ENCODE results near the gene HDAC9. TPM values are rescaled to one million over a fixed set of nuclear protein-coding genes. Genes with fewer than 3 reads are reported as not detected.

Gene HDAC9
- total RNA-seq, 2 donors from 2014 or later = 4.9 to 12.9 TPM

GRCh38 chr7:18792871-18793595 lies 297.5 kb downstream of the HDAC9 start:
- WGBS, 2 donors = 51 to 61% methylated on average over 13 of the region's 13 CpGs
- H3K27me3 ChIP-seq = no peaks in the 10 kb centered on the region
- ATAC-seq = no peak
- no peak overlapping the region for H3K4me3 ChIP-seq
- no peaks in the 10 kb centered on the region for H3K9me3 ChIP-seq
- TF ChIP-seq POLR2A (IDR thresholded peaks at IDR 0.05) = no peak
- TF ChIP-seq, protein P1, sequence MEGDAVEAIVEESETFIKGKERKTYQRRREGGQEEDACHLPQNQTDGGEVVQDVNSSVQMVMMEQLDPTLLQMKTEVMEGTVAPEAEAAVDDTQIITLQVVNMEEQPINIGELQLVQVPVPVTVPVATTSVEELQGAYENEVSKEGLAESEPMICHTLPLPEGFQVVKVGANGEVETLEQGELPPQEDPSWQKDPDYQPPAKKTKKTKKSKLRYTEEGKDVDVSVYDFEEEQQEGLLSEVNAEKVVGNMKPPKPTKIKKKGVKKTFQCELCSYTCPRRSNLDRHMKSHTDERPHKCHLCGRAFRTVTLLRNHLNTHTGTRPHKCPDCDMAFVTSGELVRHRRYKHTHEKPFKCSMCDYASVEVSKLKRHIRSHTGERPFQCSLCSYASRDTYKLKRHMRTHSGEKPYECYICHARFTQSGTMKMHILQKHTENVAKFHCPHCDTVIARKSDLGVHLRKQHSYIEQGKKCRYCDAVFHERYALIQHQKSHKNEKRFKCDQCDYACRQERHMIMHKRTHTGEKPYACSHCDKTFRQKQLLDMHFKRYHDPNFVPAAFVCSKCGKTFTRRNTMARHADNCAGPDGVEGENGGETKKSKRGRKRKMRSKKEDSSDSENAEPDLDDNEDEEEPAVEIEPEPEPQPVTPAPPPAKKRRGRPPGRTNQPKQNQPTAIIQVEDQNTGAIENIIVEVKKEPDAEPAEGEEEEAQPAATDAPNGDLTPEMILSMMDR (IDR thresholded peaks at IDR 0.05) = no peak
- no peak overlapping the region for H3K27ac ChIP-seq
- DNase-seq = no peak
- no peaks in the 10 kb centered on the region for H3K36me3 ChIP-seq (replicated peaks in 1 of 2; ENCODE audit: insufficient read depth in 1 of 2, low read depth in 2 of 2)
- H3K4me1 ChIP-seq = no peaks in the 10 kb centered on the region
- intact Hi-C loops (cut with DNase I) = no loop called here

DNA sequence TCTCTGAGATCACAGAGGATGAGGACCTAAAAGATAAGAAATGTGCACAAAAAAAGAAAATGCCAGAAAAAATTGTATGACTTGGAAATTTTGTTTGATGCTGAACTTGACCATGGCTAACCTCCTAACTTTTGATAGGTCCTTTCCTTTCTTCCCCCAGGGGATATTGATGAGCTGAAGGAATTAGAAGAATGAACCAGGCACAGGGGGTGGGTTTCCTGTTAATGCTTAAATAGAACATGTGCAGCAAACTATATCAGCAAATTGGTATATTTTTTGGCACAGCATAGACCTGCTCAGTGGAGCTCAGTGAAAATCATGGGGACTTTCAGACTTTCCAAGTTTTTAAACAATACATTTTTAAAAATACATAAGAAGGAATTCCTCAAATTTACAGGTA lies 300.7 kb downstream of the HDAC9 start:
- TF ChIP-seq POLR2A (IDR thresholded peaks at IDR 0.05) = no peak
- TF ChIP-seq, protein P1 (IDR thresholded peaks at IDR 0.05) = no peak
- Histone ChIP-seq H3K4me3 (no peak overlapping the region), H3K27ac (no peak overlapping the region), H3K27me3 (no peaks in the 10 kb centered on the region), H3K4me1 (no peaks in the 10 kb centered on the region), H3K36me3 (replicated peaks in 1 of 2; ENCODE audit: insufficient read depth in 1 of 2, low read depth in 2 of 2) (no peaks in the 10 kb centered on the region), H3K9me3 (no peaks in the 10 kb centered on the region)
- intact Hi-C loops (cut with DNase I) = no loop called here
- DNase-seq = no peak
- ATAC-seq = no peak

DNA sequence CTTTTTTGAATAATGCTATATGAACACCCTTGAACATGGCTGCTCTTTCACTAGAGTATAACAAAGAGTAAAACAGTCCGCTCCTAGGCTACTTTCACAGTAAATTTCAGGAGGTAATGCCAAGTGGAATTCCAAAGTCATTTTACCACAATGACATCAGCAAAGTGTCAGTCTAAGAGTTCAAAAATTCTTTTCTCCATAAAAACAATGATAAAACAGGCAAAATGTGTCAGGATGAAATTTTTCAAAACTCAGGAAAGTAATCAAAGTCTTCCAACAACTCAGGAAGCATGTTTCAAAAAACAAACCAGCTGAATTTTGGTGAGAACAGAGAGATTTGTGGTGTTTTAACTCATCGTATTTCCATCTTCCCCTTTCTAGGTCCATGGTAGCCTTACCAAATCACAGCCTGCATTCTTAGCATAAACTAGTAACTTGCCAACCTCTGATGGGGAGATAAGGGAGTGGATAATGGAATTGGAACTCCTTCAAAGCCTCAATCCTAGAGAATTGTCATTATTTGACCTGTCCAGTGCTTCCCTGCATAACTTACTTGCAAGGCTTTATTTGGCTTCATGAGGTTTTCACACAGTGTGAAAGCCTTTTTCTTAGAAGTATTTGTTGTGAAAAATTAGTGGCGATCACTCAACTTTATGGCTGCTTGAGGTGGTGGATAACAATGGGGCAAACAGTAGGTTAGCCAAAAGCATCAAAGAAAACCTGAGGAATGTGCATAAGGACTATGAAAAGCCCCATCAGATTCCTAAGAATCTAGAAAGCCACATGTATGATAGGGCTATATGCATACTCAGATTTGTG lies 302.7 kb downstream of the HDAC9 start:
- TF ChIP-seq, protein P1 (IDR thresholded peaks at IDR 0.05) = no peak
- TF ChIP-seq POLR2A (IDR thresholded peaks at IDR 0.05) = no peak
- intact Hi-C loops (cut with DNase I) = no loop called here
- H3K27ac ChIP-seq = no peak overlapping the region
- no peaks in the 10 kb centered on the region for H3K4me1 ChIP-seq
- WGBS, 2 donors = 65 to 76% methylated on average over 3 of the region's 3 CpGs
- DNase-seq (no peak), ATAC-seq (no peak)
- H3K9me3 ChIP-seq = no peaks in the 10 kb centered on the region
- no peak overlapping the region for H3K4me3 ChIP-seq
- no peaks in the 10 kb centered on the region for H3K27me3 ChIP-seq
- H3K36me3 ChIP-seq (replicated peaks in 1 of 2; ENCODE audit: insufficient read depth in 1 of 2, low read depth in 2 of 2) = no peaks in the 10 kb centered on the region

DNA sequence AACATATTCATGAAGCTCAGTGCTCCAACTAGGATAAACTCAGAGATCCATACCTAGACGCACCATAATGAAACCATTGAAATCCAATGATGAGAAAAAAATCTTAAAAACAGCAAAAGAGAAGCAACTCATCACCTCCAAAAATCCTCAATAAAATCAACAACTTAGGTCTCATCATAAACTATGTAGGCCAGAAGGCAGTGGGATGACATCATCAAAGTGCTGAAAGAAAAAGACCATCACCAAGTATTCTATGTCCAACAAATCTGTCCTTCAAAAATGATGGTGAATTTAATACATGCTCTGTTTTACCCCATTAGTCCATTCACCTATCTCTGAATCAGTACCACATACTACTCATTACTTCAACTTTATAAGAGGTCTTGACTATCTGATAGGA lies 304.4 kb downstream of the HDAC9 start:
- Histone ChIP-seq H3K4me1 (no peaks in the 10 kb centered on the region), H3K9me3 (no peaks in the 10 kb centered on the region), H3K36me3 (replicated peaks in 1 of 2; ENCODE audit: insufficient read depth in 1 of 2, low read depth in 2 of 2) (no peaks in the 10 kb centered on the region), H3K4me3 (no peak overlapping the region), H3K27me3 (no peaks in the 10 kb centered on the region), H3K27ac (no peak overlapping the region)
- WGBS, 2 donors = 59 to 71% methylated on average over 1 of the region's 1 CpG
- DNase-seq (no peak), ATAC-seq (no peak)
- intact Hi-C loops (cut with DNase I) = no loop called here
- no peak for TF ChIP-seq POLR2A (IDR thresholded peaks at IDR 0.05)
- TF ChIP-seq, protein P1 (IDR thresholded peaks at IDR 0.05) = no peak
